GM19372 (cell line): ENCODE measurements around the gene GRID1.
"Not testable (repeated sequence)": the region's sequence is repeated elsewhere in the genome, so short reads cannot be mapped to it uniquely, and the experiment has no call there.

ENCODE experiments used
- ATAC-seq: cut with Tn5 transposase; IDR thresholded peaks from one replicate; pipeline ENCODE4 v1.9.1; 2021; ENCODE audit warnings: mild to moderate bottlenecking, low read depth, moderate library complexity; ENCODE audit not compliant: unreplicated experiment

Gene GRID1

DNA sequence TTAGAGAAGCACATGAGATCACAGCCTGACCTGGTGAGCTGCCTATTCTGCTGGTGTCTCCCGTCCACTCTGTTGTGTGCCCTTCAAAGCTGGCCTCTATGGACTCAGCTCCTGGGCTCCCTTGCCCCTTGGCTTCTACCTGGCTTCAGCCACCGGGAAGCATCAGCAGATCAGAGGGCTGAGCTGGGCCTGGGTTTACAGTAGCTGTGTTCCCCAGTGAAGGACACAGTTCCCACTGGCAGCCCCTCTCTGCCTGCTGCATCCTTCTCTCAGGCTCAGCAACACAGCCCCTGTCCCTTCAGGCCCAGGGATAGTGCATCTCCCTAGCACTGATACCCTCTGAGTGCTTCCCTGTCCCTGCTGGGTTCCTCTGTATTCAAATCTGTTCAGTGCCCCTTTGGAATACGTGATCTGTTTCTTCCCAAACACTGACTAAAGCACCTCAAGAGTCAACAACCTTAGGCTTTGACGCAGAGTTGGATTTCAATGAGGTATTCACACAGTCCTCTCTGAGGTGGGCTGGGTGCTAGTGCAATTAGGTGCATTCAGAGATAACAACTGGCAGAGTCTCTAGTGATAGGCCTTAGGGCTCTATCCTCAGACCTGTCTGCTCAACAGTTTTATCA lies 109.8 kb downstream of the GRID1 start:
- ATAC-seq, result no peak

DNA sequence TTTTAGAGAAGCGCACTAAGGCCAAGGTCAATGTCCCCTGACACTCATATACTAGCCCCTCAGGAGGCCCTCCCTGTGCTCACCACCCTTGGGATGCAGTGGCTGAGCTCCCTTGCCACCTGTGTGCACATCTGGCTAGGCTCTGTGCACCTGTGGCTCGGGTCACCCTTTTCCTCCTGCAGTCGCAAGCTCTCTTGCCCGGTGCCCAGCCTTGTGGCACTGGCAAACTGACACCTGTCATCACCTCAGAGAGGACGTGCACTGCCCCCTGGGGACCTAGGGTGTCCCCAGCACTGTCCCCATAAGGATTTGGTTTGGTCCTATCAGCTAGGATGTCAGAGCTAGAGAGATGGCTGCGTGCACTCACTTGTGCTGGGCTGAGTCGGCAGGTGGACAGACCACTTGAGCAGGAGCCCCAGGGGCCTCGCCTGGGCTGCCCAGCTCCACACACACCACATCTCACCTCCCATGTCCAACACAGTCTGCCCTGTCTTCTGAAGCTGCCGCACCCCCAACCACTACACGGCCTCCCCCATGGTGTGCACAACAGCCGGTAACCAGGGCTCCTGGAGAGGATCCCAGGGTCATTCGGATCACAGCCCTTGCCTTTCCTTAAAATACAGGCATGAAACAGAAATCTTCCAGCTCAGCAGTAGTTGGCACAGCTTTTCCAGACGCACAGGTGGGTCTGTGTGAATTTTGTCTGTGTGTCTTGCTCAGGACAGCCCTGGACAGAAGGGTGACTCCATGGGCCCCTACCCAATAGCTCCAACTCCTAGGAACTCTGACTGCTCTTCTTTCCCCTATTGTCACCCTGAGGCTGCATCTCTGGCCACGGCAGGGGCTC lies 111.0 kb downstream of the GRID1 start:
- ATAC-seq, result no peak

DNA sequence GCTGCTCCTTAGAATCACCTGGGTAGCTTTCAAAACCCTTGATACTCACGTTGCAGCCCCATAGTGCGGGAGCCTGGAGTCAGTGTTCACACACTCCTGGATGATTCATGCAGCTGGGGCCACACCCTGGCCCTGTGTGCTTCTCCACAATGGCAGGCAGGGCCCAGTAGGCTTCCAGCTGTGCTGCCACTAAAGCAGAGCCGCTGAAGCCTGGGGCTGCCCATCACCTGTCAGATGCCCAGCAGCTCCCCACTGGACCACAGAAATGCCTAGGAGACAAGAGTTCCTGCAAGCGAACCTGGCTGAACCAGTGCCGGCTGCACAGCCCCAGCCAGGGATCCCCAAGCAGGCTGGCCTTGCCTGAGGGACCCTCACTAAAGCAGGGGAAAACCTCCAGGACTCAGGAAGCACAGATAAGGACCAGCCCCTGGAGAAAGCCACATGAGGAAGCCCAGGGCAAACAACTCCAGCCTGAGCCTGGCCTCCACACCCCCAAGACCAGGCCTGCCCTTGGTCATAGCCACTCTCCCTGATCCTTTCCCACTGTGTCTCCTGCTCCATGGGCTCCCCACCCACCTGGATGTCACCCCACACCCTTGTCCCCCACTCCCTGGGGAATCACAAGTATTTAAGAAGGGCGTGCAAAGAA lies 111.9 kb downstream of the GRID1 start:
- ATAC-seq, result no peak

DNA sequence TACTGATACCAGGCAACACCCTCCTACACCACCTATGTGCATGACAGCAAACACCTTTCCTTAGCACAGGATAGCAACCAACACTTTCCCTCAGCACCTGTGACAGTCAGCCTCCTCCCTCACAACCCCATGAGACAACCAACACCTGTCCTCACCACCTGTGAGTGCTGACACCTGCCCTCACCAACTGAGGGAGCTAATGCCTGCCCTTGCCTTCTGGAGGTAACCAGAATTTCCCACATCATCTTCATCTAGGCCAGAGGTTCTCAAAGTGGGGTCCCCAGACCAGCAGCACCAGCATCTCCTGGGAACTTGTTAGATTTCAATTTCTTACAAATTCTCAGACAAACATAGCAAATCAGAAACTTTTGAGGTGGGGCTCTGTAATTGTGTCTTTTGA lies 112.5 kb downstream of the GRID1 start:
- no peak for ATAC-seq

DNA sequence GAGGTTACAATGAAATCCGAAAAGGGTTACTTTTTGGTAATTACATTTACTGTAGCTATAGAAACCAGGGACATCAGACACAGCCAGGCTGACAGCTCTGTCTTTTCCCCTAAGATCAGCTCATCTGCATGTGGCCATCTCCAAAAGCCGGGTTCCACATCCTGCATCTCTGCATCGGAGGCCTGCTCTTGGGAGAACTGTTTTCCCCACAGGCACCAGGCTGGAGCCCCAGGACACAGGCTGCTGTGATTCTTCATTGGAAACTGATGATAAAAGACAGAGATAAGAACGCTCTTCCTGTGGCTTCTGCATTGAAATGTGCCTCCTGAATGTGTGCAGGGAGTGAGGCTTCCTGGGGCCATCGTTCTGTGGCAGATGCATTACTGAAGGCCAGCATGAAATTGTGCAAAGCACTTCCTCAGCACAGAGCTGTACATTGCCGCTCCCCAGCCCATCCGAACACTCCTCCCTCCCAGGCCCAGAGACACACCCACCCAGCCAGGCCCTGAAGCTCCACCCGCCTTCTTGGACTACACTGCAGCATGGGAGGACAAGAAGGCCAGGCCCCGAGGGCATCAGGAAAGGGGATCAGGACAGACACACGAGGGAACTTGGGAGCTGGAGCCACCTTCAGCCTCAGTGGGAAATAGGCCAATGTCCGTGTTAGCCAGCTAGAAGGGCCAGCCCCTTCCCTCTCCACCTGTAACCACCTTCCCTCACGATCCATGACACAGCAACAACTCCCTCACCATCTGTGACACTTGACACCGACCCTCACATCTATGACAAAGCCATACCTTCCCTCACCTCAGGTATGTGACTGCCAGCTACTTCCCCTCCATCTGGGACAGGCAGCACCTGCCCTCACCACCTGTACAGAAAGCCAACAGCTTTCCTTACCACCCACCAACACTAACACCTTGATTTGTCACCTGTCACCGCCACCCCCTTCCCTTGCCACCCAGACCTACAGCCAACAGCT lies 113.2 kb downstream of the GRID1 start:
- no peak for ATAC-seq

DNA sequence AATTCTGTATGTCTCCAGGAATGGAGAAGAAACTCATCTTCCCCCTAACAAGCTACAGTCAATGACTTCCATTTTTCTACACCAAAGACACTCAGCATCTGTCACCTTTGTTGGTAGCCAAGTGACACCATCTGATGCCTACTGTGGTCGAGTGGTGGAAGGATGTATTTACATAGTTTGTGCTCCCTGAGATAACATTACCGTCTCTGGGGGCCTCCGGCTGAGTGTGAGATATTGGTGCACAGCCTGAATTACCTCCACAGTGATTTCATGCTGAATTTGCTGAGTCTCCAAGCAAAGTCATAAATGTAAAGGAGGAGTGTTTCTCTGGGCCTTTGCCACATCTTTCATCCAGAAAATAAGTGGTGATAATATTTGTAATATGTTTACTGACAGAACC lies 114.0 kb downstream of the GRID1 start:
- ATAC-seq, result no peak

DNA sequence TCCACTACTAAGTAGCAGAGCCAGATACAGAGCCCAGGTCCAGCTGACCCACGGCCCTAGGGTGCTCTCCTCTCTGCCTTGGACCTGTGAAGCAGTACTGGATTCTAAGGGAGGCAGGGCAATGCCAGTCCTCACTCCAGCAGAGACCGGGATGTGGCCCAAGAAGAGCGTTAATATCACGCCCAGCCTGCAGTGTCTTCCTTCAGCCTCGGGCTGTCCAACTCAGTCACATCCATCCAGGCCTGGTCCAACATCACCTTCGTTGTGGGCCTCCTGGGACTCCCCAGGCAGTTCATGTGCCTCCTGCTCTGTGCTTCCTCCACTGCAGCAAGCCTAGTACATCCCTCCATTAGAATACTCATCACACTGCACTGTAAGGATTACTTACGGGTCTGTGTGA lies 114.5 kb downstream of the GRID1 start:
- no peak for ATAC-seq

DNA sequence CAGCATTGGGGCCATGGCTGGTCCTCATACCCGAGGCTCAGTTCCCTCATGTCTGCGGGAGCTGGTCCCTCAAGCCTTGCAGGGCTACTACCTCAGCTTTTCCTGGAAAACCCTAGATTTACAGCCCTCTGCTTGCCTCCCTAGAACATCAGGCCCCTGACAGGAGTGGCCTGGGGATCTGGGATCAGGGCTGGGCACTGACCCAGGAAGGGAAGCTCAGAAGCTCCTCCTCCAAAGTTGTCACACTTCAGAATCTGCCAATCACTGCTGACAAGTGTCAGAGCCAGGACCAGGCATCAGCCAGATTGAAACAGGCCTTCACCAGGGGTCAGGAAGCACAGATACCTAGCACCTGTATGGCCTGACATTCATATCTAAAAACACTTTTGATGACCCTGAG lies 115.2 kb downstream of the GRID1 start:
- no peak for ATAC-seq

DNA sequence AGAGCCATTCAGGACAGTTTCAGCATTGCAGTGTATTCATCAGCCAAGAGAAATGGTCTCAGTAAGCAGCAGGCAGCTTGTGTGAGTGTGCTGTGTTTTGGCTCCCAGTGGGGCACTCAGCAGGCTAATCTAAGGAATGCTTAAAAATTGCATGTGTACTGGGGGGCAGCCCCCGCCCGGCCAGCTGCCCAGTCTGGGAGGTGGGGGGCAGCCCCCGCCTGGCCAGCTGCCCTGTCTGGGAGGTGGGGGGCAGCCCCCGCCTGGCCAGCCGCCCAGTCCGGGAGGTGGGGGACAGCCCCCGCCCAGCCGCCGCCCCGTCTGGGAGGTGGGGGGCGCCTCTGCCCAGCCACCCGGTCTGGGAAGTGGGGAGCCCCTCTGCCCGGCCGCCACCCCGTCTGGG lies 116.2 kb downstream of the GRID1 start:
- ATAC-seq, result no peak

DNA sequence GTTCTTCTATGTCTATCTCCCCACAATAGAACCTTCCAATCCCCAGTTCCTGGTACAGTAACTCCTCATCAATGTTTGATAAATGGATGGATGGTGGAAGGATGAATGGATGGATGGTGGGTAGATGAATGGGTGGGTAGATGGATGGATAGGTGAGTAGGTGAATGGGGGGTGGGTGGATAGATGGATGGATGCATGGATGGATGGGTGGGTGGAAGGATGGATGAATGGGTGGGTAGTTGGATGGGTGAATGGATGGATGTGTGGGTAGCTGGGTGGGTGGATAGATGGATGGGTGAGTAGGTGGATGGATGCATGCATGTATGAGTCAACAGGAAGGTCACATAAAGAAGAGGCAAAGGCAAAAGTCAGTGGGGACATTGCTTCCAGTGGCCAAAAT lies 116.8 kb downstream of the GRID1 start:
- no peak for ATAC-seq

DNA sequence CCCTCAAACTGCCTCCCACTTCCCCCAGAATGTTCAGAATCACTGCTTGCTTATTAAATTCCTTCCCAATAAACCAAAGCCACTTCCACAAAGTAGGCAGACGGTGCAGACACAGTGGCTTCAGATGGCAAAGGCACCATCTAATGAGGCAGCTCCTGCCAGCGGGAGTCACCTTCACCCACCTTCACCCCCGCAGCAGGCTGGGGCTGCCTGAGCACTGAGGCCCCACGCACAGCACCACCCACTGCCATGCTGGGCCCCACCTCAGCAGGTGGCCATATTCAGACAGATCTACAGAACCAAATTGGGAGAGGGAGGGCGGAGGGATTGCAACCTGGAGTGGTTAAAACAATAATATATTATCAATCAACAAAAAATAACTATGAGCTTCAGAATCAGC lies 118.5 kb downstream of the GRID1 start:
- no peak for ATAC-seq

DNA sequence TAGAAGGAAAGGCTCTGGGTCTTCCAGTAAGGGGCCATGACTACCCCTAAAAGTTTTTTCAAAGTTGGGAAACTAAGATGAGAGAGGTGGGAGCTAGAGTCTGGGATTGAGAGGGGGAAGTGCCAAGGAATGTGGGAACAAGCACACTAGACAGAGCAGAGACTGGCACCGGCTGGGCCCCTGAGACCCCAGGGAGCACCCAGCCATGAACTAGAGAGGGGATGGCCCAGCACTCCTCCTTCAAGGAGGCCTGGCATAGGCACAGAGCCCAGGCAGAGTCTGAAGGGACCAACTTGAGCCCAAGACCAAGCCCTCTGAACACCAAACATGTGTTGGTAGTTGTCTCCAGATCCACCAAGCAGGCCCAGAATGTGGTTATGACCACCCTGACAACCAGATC lies 119.0 kb downstream of the GRID1 start:
- ATAC-seq, result no peak

DNA sequence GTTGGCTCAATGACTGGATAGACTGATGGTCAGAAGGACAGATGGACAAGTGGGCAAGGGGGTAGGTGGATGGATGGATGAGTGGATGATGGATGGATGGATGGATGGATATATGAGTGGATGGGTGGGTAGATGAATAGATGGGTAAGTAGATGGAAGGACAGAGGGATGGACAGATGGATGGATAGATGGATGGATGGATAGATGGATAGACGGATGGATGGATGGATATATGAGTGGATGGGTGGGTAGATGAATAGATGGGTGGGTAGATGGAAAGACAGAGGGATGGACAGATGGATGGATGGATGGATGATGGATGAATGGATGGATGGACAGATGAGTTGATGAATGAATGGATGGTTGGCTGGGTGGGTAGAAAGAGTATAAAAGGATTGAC lies 119.5 kb downstream of the GRID1 start:
- ATAC-seq, result no peak

DNA sequence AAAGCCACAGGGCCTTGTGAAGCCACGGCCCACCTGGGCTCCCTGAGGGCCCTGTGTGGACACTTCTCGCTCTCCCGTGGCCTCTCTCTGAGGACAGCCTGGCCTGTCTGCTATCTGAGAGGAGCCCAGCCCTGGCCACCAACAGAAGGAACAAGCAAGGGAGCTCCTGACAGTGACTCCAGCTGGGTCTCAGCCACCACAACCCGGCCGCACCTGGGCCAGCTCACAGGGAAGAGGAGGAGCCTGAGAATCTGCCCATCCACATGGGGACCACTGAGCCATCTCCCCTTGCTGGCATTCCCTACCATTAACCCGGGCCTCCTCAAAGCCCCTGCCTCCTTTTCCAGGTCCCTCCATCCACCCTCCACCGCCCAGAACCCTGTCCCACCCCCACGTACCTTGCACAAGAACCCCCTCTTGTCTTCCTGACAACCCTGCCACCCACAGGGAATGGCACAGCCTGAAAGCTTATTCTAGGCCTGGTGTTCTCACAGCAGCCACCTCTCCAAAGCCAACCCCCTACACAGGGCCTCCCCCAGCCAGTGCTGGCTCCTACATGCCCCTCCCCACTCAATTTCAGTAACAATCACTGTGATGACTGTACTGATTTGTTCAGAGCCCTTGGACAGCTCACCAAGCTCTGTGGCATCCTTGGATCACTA lies 120.2 kb downstream of the GRID1 start:
- no peak for ATAC-seq

DNA sequence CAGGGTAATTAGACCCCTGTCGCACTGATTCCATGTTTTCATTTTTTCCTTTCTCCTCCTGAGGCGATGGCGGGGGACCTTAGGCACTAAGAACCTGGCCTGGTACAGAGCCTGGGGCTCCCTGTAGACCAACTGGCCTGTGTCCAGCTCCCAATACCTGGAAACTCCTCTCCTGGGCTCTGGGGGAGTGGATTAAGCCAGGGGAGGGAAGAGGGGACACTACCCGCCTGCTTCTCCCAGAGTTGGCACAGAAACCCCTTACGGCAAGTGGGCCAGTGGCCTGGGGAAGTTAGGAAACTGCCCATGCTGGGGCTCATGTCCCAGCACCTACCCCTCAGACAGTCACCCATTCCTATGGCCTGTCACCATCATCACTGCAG lies 121.6 kb downstream of the GRID1 start:
- no peak for ATAC-seq

DNA sequence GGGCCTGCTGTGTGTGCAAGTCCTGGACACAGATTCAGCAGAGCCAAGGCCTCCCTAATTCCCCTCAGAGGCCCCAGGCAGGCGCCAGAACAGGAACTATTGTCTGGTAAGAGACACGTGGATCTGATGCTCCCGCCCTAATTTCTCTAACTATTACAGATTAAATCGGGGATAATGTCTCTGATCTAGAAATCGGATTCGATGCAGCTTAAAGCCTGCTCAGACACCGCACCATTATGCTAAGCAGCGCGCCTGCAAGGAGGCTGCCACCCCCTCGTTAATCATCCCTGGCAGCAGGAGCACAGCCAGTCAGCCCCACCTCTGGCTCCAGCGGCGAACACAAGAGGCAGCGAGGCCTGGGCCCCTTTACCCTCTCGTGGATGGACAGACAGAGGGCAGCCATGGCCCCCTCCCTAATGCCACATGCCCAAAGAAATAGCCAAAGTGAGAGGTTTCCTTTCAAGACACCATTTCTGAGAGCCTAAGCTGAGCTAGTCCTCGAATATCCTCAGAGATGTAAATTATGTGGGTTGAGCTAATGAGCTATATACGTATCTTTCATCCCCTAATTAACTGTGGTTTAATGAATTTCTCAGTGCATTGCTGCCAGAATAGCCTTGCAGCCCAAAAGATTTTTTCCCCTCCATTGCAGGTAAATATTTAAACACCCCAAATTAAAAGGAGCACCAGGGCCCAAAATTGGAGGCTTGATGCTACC lies 122.1 kb downstream of the GRID1 start:
- no peak for ATAC-seq

DNA sequence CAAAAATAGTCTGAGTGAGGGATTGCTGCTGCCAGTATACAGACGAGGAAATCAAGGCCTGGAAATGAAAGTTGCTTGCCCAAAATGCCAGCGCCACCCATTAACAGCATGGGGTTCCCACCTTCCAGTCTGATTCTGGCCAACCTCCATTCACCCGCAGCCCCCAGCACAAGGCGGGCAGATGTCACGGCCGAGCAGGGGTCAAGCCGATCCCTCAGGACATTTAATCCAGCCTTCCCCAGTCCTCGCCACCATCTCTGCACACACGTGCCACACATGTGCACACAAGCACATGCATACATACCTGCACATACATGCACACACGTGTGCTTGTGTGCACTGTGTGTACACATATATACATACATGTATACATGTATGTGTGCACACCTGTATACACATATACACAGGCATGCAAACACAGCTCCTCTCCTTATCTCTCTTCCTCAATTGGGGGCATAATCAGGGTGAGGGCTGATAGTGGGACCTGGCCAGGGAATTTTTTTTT lies 122.9 kb downstream of the GRID1 start:
- ATAC-seq, result no peak

DNA sequence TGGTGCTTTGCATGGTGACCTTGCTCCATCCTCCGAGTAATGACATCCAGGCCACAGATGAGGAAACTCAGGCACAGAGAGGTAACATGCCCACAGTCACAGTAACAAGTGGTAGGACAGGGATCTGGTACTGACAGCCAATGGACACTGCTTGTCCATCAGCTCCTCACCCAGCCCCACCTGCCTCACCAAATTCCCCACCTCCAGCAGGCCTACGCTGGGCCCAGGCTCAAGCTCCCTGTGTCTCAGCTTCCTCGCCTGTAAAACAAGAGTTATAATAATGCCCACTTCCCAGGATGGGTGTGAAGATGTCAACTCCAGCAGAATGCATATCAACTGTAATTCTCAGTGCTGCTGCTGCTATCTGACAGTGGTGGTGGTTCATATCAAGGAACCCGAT lies 123.8 kb downstream of the GRID1 start:
- no peak for ATAC-seq

DNA sequence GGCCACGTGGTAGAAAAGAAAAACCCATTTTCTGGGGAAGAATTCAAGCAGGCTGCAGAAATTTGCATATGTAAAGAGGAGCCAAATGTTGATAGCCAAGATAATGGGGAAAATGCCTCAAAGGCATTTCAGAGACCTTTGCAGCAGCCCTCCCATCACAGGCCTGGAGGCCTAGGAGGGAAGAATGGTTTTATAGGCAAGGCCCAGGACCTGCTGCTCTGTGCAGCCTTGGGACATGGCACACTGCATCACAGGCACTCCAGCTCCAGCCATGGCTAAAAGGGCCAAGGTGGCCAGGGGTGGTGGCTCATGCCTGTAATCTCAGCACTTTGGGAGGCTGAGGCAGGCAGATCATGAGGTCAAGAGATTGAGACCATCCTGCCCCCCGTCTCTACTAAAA lies 128.5 kb downstream of the GRID1 start:
- not testable (repeated sequence) for ATAC-seq
